ENCODE measurements around the gene PARD3.
A peak's percentile ranks its signal among the peaks of the same experiment; 100 is the strongest.
"Not testable (repeated sequence)": the region's sequence is repeated elsewhere in the genome, so short reads cannot be mapped to it uniquely, and the experiment has no call there.

The PARD3 gene

DNA sequence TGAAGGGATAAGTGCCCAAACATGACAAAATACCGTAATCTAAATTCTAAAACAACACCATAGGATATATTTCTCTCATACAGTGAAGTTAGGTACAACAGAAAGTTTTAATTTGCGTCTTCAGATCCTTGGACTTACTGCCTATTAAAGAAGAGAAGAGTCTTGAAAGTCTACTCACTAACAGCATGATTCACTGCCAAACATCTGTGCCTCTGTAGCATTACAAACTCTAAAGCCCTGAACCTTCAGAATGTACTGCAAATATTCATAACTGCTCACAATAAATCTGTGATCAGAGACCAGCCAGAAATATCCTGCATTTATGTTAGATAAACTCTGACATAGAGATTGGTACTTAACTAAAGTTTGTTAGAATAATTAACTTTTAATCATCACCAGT, 365.3 kb downstream of the PARD3 start:
- TF ChIP-seq, protein P1, sequence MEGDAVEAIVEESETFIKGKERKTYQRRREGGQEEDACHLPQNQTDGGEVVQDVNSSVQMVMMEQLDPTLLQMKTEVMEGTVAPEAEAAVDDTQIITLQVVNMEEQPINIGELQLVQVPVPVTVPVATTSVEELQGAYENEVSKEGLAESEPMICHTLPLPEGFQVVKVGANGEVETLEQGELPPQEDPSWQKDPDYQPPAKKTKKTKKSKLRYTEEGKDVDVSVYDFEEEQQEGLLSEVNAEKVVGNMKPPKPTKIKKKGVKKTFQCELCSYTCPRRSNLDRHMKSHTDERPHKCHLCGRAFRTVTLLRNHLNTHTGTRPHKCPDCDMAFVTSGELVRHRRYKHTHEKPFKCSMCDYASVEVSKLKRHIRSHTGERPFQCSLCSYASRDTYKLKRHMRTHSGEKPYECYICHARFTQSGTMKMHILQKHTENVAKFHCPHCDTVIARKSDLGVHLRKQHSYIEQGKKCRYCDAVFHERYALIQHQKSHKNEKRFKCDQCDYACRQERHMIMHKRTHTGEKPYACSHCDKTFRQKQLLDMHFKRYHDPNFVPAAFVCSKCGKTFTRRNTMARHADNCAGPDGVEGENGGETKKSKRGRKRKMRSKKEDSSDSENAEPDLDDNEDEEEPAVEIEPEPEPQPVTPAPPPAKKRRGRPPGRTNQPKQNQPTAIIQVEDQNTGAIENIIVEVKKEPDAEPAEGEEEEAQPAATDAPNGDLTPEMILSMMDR (IDR thresholded peaks at IDR 0.05; ENCODE audit: control insufficient read depth, extremely low read depth, insufficient read depth): no peak
- H3K4me3 ChIP-seq (ENCODE audit: low read depth, low read length): no peak overlapping the region
- no peak for DNase-seq (ENCODE audit: low read depth)

DNA sequence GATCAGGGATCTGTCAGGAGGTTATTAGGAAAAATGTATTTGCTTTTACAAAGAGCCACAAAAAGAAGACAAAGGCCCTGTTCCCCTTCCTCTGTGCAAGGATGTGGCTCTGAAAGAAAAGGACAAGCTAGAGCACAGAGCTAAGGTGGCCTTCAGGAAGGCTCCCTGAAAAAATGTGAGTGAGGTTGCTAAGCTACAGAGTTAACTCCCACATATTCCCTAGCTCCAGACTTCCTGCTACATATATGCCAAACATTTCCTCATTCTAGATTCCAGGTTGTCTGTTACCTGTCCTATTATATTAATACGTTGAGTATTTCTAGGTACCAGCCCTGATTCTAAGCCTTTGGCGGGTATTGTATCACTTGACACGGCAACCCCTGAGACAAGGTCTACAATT, 369.0 kb downstream of the PARD3 start:
- no peak for DNase-seq (ENCODE audit: low read depth)
- no peak overlapping the region for H3K4me3 ChIP-seq (ENCODE audit: low read depth, low read length)
- TF ChIP-seq, protein P1 (IDR thresholded peaks at IDR 0.05; ENCODE audit: control insufficient read depth, extremely low read depth, insufficient read depth): no peak

GRCh38 chr10:34444223-34445183, 370.6 kb downstream of the PARD3 start:
- peak; percentile 35 for DNase-seq (ENCODE audit: low read depth)
- H3K4me3 ChIP-seq (ENCODE audit: low read depth, low read length): no peak overlapping the region
- TF ChIP-seq, protein P1 (IDR thresholded peaks at IDR 0.05; ENCODE audit: control insufficient read depth, extremely low read depth, insufficient read depth): no peak

GRCh38 chr10:34439386-34439785, 375.7 kb downstream of the PARD3 start:
- not testable (repeated sequence) for DNase-seq (ENCODE audit: low read depth); H3K4me3 ChIP-seq (ENCODE audit: low read depth, low read length)

DNA sequence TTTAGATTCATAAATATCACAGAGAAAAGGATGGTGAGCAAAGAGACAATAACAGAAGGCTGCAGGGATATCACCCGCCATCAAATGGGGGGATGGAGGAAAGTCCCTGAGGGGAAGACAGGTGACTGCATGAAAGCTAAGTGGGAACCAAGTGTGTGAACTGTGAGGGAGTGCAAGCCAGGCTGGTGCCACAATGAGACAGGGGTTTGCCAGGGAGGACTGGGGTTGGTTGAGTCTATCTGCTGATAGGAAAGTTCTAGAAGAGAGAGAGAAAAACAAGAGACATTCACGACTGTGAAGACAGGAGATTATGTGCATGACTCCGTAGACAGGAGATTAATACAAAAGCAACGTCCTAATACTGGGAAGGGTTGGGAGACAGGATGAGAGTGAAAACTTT, 376.4 kb downstream of the PARD3 start:
- no peak for DNase-seq (ENCODE audit: low read depth)
- TF ChIP-seq, protein P1 (IDR thresholded peaks at IDR 0.05; ENCODE audit: control insufficient read depth, extremely low read depth, insufficient read depth): no peak
- H3K4me3 ChIP-seq (ENCODE audit: low read depth, low read length): no peak overlapping the region

DNA sequence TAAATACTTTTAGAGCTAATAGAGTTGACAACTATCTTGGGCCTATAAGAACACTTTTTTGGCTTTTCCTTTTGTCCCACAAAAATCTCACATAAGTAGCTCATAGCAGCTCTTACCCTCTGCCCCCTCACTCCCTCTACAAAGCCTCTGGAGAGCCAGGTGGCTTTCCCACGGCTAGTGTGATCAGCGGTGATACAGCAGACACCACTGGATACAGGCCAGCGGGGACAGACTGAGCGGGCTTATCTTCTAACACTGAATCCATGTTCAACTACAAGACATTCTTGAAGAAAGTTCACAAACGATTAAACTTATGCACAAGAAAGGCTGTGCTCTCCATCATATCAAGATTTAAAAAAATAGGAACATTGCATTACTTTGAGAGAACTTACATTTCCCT, 377.2 kb downstream of the PARD3 start:
- no peak for DNase-seq (ENCODE audit: low read depth)
- no peak overlapping the region for H3K4me3 ChIP-seq (ENCODE audit: low read depth, low read length)
- TF ChIP-seq, protein P1 (IDR thresholded peaks at IDR 0.05; ENCODE audit: control insufficient read depth, extremely low read depth, insufficient read depth): no peak

DNA sequence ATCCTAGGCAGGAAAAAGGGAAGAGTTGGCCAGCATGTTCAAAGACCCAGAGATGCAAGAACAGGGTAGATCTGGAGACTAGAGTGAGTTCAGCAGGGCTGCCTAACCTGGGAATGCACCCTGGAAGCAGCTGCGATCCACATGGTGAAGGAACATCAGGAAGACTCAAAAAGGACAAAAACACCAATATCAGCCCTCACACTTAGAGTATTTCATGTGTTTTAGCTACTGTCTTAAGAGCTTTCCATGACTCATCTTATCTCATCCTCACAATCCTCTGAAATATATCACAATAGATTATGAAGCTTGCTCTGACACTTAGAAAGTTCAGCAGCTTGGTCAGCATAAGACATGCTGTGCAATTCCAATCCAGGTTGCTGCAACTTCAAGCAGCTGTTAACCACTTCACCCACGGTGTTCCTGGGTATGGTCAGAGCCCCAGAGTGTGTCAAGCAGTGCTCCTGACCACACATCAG, 380.9 kb downstream of the PARD3 start:
- H3K4me3 ChIP-seq (ENCODE audit: low read depth, low read length): no peak overlapping the region
- TF ChIP-seq, protein P1 (IDR thresholded peaks at IDR 0.05; ENCODE audit: control insufficient read depth, extremely low read depth, insufficient read depth): no peak
- DNase-seq (ENCODE audit: low read depth): no peak
